ENCODE measurements around the gene HPCAL1.

The HPCAL1 gene

GRCh38 chr2:10452956-10453904, 150.5 kb downstream of the HPCAL1 start:
- 0 out of 2 replicates have a peak overlapping the region, but pooled peaks have one; percentile 56 for H3K27ac ChIP-seq
- TF ChIP-seq ZFX (IDR thresholded peaks at IDR 0.05; ENCODE audit: borderline replicate concordance) (no peak), CTCF (IDR thresholded peaks at IDR 0.05) (no peak)

GRCh38 chr2:10453905-10454298, 151.2 kb downstream of the HPCAL1 start:
- TF ChIP-seq ZFX (IDR thresholded peaks at IDR 0.05; ENCODE audit: borderline replicate concordance), result no peak
- no peak for TF ChIP-seq CTCF (IDR thresholded peaks at IDR 0.05)
- no peak overlapping the region for H3K27ac ChIP-seq

GRCh38 chr2:10454505-10454904, 151.8 kb downstream of the HPCAL1 start:
- TF ChIP-seq ZFX (IDR thresholded peaks at IDR 0.05; ENCODE audit: borderline replicate concordance) (no peak), CTCF (IDR thresholded peaks at IDR 0.05) (no peak)
- no peak overlapping the region for H3K27ac ChIP-seq

- peak overlapping the region; percentile 15; the same call in 1 of the 2 replicates for H3K27ac ChIP-seq
These were observed 154.5 kb downstream of the HPCAL1 start for GRCh38 chr2:10457195-10457594.

- TF ChIP-seq CTCF (IDR thresholded peaks at IDR 0.05) (no peak), ZFX (IDR thresholded peaks at IDR 0.05; ENCODE audit: borderline replicate concordance) (no peak)
- peak overlapping the region; percentile 15; the same call in 1 of the 2 replicates for H3K27ac ChIP-seq
These were observed 155.3 kb downstream of the HPCAL1 start for GRCh38 chr2:10457846-10458598.

GRCh38 chr2:10460366-10460796, 157.7 kb downstream of the HPCAL1 start:
- H3K27ac ChIP-seq, result no peak overlapping the region
- TF ChIP-seq ZFX (IDR thresholded peaks at IDR 0.05; ENCODE audit: borderline replicate concordance), result no peak
- no peak for TF ChIP-seq CTCF (IDR thresholded peaks at IDR 0.05)

GRCh38 chr2:10462178-10463083, 159.7 kb downstream of the HPCAL1 start:
- H3K27ac ChIP-seq, result no peak overlapping the region
- TF ChIP-seq ZFX (IDR thresholded peaks at IDR 0.05; ENCODE audit: borderline replicate concordance) (no peak), CTCF (IDR thresholded peaks at IDR 0.05) (no peak)

All from 22Rv1 (cell line).